ENCODE measurements around the gene UQCR11. TPM values are rescaled to one million over a fixed set of nuclear protein-coding genes. Genes with fewer than 3 reads are reported as not detected.

UQCR11 gene
- total RNA-seq, 2 donors from 2014 or later, result 32.7 to 51.9 TPM

DNA sequence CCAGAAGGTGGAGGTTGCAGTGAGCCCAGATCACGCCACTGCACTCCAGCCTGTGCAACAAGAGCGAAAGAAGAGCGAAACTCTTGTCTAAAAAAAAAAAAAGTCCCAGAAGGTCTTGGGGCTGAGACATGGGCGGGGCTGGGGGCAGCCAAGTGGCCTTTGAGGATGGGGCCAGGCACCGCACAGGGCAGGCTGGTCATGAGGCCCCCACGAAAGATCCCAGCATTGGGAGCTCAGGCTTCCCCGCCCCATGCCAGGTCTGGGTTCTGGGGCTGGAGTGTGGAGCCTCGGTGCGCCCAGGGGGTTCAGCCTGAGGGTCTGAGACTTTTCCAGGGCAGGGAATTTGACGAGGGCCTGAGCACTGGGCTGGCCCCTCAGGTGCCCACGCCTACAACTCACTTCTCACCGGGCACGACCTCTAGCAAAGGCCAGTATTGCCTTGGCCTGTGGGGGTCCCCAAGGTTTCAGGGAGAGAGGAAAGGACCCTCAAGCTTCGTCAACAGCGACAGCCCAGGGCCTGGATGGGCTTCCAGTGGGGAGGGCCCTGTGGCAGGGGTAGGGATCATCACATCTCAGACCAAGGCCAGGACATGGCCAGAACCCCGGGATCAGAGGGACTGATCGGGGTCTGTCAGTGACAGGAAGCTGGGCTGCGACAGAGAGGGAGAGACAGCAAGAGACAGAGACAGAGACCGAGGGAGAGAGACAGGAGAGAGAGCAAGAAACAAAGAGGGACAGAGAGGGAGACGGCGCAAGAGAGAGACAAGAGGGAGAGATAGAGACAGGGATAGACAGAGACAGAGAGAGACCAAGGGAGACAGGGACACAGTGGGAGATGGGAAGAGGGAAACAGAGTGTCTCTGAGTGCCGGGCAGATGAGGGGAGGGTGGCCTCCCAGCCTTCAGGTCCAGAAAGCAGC, 29.7 kb downstream of the UQCR11 start:
- Histone ChIP-seq H3K36me3 (peaks cover 27% of the 10 kb centered on the region), H3K4me1 (ENCODE audit: control insufficient read depth in 1 of 2, low read depth in 2 of 2) (no peaks in the 10 kb centered on the region), H3K27me3 (replicated peaks; ENCODE audit: insufficient read depth) (no peaks in the 10 kb centered on the region), H3K4me3 (no peak overlapping the region), H3K27ac (no peak overlapping the region), H3K9me3 (no peaks in the 10 kb centered on the region)
- TF ChIP-seq, protein P1, sequence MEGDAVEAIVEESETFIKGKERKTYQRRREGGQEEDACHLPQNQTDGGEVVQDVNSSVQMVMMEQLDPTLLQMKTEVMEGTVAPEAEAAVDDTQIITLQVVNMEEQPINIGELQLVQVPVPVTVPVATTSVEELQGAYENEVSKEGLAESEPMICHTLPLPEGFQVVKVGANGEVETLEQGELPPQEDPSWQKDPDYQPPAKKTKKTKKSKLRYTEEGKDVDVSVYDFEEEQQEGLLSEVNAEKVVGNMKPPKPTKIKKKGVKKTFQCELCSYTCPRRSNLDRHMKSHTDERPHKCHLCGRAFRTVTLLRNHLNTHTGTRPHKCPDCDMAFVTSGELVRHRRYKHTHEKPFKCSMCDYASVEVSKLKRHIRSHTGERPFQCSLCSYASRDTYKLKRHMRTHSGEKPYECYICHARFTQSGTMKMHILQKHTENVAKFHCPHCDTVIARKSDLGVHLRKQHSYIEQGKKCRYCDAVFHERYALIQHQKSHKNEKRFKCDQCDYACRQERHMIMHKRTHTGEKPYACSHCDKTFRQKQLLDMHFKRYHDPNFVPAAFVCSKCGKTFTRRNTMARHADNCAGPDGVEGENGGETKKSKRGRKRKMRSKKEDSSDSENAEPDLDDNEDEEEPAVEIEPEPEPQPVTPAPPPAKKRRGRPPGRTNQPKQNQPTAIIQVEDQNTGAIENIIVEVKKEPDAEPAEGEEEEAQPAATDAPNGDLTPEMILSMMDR (IDR thresholded peaks at IDR 0.05), result no peak
- DNase-seq (ENCODE audit: low spot score) (no peak), ATAC-seq (ENCODE audit: insufficient number of reproducible peaks, low FRiP score, low read depth) (no peak)

DNA sequence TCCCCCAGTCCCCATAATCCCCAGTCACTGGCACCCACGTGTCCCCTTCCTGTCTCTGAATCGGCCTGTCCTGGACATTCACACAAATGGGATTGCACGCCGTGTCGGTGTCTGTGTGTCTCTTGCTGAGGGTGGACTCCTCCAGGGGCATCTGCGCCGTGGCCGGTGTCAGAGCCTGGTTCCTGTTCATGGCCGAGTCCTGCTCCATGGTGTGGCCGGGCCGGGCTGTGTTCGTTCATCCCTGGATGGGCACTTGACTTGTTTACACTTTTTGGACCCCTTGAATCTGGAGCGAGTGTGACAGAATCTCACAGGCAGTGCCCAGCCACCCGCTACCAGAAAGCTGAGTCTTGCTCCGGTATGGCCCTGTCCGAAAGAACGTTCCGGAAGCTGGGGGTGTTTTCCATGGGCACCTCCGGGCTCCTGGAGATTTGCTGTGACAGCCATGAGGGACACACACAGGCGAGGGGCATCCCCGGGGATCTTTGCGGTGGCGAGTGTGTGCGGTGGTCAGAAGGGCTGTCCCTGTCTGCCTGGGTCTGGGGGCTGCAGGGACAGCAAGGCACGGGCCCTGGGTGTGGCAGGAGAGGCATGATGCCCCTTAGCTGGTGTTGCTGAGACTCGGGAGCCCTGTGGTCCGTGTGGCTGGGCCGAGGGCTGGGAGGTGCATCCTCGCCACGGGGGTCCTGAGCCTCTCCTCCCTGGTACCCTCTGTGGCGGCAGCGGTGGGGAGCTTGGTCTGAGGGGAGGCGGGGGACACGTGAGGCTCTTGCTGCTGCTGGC, 30.7 kb downstream of the UQCR11 start:
- no peaks in the 10 kb centered on the region for H3K27me3 ChIP-seq (replicated peaks; ENCODE audit: insufficient read depth)
- no peaks in the 10 kb centered on the region for H3K4me1 ChIP-seq (ENCODE audit: control insufficient read depth in 1 of 2, low read depth in 2 of 2)
- no peak for ATAC-seq (ENCODE audit: insufficient number of reproducible peaks, low FRiP score, low read depth)
- no peaks in the 10 kb centered on the region for H3K9me3 ChIP-seq
- no peak overlapping the region for H3K4me3 ChIP-seq
- TF ChIP-seq, protein P1 (IDR thresholded peaks at IDR 0.05), result no peak
- DNase-seq (ENCODE audit: low spot score), result no peak
- H3K27ac ChIP-seq, result no peak overlapping the region
- H3K36me3 ChIP-seq, result peaks cover 16% of the 10 kb centered on the region

DNA sequence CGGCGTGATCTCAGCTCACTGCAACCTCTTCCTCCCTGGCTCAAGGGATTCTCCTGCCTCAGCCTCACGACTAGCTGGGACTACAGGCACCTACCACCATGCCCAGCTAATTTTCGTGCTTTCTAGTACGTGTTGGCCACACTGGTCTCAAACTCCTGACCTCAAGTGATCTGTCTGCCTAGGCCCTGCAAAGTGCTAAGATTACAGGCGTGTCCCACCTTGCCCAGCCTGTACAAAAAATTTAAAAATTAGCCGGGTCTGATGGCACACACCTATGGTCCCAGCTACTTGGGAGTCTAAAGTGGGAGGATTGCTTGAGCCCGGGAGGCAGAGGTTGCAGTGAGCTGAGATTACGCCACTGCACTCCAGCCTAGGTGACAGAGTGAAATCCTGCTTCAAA, 32.5 kb downstream of the UQCR11 start:
- TF ChIP-seq, protein P1 (IDR thresholded peaks at IDR 0.05), result no peak
- ATAC-seq (ENCODE audit: insufficient number of reproducible peaks, low FRiP score, low read depth) (no peak), DNase-seq (ENCODE audit: low spot score) (no peak)
- H3K27me3 ChIP-seq (replicated peaks; ENCODE audit: insufficient read depth), result no peaks in the 10 kb centered on the region
- H3K9me3 ChIP-seq, result no peaks in the 10 kb centered on the region
- H3K4me3 ChIP-seq, result no peak overlapping the region
- H3K27ac ChIP-seq, result no peak overlapping the region
- H3K4me1 ChIP-seq (ENCODE audit: control insufficient read depth in 1 of 2, low read depth in 2 of 2), result peaks cover 3 to 5% of the 10 kb centered on the region in 2 donors
- H3K36me3 ChIP-seq, result peaks cover 7% of the 10 kb centered on the region

DNA sequence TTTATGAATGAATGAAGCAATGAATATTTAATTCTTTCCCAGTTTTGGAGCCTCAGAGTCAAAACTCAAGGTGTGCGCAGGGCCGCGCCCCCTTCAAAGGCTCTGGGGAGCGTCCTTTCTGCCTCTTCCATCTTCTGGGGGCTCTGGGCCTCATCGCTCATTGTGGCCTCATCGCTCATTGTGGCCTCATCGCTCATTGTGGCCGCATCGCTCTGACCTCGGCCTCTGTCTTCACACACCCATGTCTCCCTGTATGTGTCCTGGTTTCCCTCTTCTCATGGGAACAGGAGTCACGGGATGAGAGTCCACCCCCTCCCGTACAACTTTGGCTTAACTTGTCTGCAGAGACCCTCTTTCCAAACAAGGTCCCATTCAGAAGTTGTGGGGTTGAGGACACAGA, 33.9 kb downstream of the UQCR11 start:
- TF ChIP-seq, protein P1 (IDR thresholded peaks at IDR 0.05), result no peak
- no peak overlapping the region for H3K4me3 ChIP-seq
- H3K27me3 ChIP-seq (replicated peaks; ENCODE audit: insufficient read depth), result no peaks in the 10 kb centered on the region
- no peak for ATAC-seq (ENCODE audit: insufficient number of reproducible peaks, low FRiP score, low read depth)
- H3K4me1 ChIP-seq (ENCODE audit: control insufficient read depth in 1 of 2, low read depth in 2 of 2), result peaks cover 3 to 8% of the 10 kb centered on the region in 2 donors
- no peak overlapping the region for H3K27ac ChIP-seq
- no peaks in the 10 kb centered on the region for H3K36me3 ChIP-seq
- H3K9me3 ChIP-seq, result no peaks in the 10 kb centered on the region
- no peak for DNase-seq (ENCODE audit: low spot score)

DNA sequence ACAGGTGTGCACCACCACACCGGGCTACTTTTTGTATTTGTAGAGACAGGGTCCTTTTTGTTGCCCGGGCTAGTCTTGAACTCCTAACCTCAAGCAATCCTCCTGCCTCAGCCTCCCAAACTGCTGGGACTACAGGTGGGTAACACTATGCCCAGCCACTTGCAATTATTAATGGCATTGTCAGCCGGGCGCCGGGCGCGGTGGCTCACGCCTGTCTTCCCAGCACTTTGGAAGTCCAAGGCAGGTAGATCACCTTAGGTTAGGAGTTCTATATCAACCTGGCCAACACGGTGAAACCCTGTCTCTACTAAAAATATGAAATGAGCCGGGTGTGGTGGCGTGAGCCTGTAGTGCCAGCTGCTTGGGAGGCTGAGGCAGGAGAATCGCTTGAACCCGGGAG, 34.4 kb downstream of the UQCR11 start:
- H3K9me3 ChIP-seq, result no peaks in the 10 kb centered on the region
- DNase-seq (ENCODE audit: low spot score), result no peak
- H3K4me1 ChIP-seq (ENCODE audit: control insufficient read depth in 1 of 2, low read depth in 2 of 2), result peaks cover 3 to 13% of the 10 kb centered on the region in 2 donors

More for the DNA sequence above, 34.4 kb downstream of the UQCR11 start:
- Histone ChIP-seq H3K36me3 (no peaks in the 10 kb centered on the region), H3K27ac (no peak overlapping the region), H3K4me3 (no peak overlapping the region), H3K27me3 (replicated peaks; ENCODE audit: insufficient read depth) (no peaks in the 10 kb centered on the region)
- no peak for ATAC-seq (ENCODE audit: insufficient number of reproducible peaks, low FRiP score, low read depth)
- TF ChIP-seq, protein P1 (IDR thresholded peaks at IDR 0.05), result no peak

Data from thoracic aorta (tissue), 2 donors.